Fibroblast of mammary gland (primary cell): ENCODE results near the gene CD33.

Experiments used
- DNase-seq: peaks from one replicate; pipeline ENCODE4 v3.0.0-alpha.2; 2010; ENCODE audit warnings: low read depth
- H3K4me3 ChIP-seq: 2 replicates; pipeline ENCODE4 v1.5.1; 2011; ENCODE audit warnings: low read depth, mild to moderate bottlenecking, low read length, moderate library complexity; ENCODE audit not compliant: control insufficient read depth
- TF ChIP-seq, protein P1 (sequence below): conservative IDR thresholded peaks from 2 replicates; pipeline ENCODE4 v1.5.1; 2011; ENCODE audit warnings: low read depth, low read length, inconsistent platforms; ENCODE audit not compliant: control insufficient read depth, insufficient read depth

Gene CD33

DNA sequence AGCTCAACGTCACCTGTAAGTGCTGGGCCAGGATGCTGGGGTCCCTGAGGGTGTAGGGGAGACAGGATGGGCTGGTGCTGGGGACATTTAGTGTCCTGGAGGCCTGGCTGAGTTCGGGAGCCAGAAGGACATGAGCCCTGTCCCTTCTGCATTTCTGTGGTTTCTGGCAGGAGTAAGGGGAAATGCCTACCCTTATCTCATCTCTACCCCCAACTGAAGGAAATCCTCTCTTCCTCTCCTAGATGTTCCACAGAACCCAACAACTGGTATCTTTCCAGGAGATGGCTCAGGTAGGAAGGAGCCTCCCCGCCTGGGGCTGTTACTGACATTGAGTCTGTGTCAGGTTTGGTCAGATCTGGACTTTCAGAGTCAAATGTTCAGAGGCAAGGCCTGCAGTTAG lies 1.2 kb downstream of the CD33 start:
- TF ChIP-seq, protein P1, sequence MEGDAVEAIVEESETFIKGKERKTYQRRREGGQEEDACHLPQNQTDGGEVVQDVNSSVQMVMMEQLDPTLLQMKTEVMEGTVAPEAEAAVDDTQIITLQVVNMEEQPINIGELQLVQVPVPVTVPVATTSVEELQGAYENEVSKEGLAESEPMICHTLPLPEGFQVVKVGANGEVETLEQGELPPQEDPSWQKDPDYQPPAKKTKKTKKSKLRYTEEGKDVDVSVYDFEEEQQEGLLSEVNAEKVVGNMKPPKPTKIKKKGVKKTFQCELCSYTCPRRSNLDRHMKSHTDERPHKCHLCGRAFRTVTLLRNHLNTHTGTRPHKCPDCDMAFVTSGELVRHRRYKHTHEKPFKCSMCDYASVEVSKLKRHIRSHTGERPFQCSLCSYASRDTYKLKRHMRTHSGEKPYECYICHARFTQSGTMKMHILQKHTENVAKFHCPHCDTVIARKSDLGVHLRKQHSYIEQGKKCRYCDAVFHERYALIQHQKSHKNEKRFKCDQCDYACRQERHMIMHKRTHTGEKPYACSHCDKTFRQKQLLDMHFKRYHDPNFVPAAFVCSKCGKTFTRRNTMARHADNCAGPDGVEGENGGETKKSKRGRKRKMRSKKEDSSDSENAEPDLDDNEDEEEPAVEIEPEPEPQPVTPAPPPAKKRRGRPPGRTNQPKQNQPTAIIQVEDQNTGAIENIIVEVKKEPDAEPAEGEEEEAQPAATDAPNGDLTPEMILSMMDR = no peak
- no peak for DNase-seq
- H3K4me3 ChIP-seq = no peak overlapping the region

DNA sequence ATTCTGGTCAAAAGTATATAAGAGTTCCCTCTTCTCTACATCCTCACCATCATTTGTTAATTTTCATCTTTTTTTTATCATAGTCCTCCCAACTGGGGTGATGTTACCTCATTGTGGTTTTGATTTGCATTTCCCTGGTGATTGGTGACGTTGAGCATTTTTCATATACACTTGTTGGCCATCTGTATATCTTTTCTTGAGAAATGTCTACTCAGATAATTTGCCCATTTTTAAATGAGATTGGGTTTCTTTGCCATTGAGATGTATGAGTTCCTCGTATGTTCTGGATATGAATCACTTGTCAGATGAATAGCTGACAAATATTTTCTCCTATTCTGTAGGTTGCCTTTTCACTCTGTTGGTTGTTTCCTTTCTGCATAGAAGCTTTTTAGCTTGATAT lies 2.4 kb downstream of the CD33 start:
- no peak overlapping the region for H3K4me3 ChIP-seq
- DNase-seq = no peak
- TF ChIP-seq, protein P1 = no peak

DNA sequence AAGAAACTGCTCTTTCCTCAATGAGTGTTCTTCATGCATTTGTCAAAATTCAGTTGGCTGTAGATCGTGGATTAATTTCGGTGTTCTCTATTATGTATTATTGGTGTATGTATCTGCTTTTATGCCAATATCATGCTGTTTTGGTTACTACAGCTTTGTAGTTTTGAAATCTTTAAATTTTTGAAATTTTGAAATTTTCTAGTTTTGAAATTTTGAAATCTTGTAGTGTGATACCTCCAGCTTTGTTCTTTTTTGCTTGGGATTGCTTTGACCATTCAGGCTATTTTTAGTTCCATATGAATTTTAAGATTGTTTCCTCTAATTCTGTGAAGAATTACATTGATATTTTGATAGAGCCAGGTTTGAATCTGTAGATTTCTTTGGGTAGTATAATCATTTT lies 3.1 kb downstream of the CD33 start:
- DNase-seq = no peak
- no peak overlapping the region for H3K4me3 ChIP-seq
- TF ChIP-seq, protein P1 = no peak

DNA sequence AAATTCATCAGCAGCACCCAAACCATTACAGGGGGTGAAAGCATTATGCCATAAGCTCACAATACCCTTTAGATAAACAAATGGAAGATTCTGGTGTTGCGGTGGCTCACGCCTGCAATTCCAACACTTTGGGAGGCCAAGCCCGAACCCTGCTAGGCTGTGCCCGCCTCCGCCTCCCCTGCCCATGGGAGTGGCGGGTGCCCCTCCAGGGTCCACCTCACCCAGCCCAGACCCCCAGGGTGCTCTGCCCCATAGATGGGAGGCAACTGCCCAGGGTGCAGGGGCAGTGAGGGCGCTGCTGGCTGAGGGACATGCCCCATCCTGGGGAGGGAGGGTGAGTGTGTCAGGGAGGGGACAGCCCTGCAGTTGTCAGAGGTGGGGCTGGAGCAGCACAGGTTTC lies 16.0 kb downstream of the CD33 start:
- no peak overlapping the region for H3K4me3 ChIP-seq
- TF ChIP-seq, protein P1 = no peak
- no peak for DNase-seq

DNA sequence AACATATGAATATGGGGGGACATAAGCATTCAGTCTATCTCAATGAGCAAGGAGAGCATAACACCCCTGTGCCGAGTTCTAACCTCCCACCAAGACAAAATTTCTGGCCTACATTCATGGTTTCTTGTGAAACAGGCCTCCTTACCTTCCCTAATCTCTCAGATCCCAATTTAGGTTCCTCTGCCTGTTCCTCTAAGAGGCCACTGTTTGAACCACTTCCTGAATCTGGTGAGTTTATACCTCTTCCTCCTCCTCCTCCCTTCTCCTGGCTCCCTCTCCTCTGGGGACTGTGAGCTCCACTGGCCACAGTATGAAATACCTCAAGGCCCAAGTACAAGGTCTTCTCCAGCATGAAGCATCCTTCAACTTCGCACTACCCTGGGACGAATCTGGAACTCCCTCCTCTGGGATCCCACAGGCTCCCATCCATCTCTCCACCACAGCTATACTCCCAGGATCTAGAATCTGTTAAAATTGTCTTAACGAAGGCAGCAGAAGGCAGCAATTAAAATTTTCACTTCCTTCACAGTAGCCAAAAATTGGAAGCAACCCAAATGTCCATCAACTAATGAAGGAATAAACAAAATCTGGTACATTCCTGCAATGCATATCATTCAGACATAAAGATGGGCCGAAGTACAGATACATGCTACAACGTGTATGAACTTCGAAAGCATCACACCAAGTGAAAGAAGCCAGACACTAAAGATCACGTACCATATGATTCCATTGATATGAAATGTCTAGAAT lies 18.2 kb downstream of the CD33 start:
- H3K4me3 ChIP-seq = no peak overlapping the region

DNA sequence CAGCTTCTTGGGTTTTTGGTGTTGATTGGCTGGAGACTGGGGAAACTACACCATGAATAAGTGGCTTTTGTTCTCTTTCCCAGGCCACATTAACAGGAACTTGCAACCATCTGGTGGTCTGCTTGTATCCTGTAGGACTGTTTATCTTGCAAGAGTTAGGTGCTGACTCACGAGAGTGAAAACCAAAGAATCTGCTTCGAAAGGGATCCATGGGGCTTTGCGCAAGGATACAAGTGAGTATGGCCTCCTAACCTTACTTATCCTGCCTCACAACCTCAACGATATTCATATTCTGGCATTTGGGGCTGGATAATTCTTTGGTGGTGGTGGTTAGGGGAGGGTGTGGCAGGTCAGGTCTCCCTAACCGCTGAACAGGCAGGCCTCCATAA lies 21.3 kb downstream of the CD33 start:
- peak; percentile 2 for DNase-seq

More for the DNA sequence above, 18.2 kb downstream of the CD33 start:
- TF ChIP-seq, protein P1 = no peak
- no peak for DNase-seq

More for the DNA sequence above, 21.3 kb downstream of the CD33 start:
- TF ChIP-seq, protein P1 = no peak
- no peak overlapping the region for H3K4me3 ChIP-seq
